DOHH2 (cell line): ENCODE results near the gene LRRC40.

Experiments
- H3F3A ChIP-seq: fragments of 200-600 bp; sonication (generic), shearing (Covaris generic); 2 replicates; pipeline ENCODE4 v1.6.0; 2016; ENCODE audit warnings: antibody characterized with exemption, mild to moderate bottlenecking; ENCODE audit not compliant: control insufficient read depth, insufficient read depth
- H3K27ac ChIP-seq: fragments of 200-600 bp; sonication (generic); 2 replicates; pipeline ENCODE4 v1.5.1; 2014; ENCODE audit warnings: low read depth, mild to moderate bottlenecking, low read length, moderate library complexity
- H3K27me3 ChIP-seq: fragments of 200-600 bp; sonication (generic); 2 replicates; pipeline ENCODE4 v1.6.1; 2014; ENCODE audit warnings: mild to moderate bottlenecking, low read length, mixed read lengths; ENCODE audit not compliant: control insufficient read depth
- H3K36me3 ChIP-seq: fragments of 200-600 bp; sonication (generic); 2 replicates; pipeline ENCODE4 v1.6.1; 2014; ENCODE audit warnings: mild to moderate bottlenecking, low read length, moderate library complexity, mixed read lengths; ENCODE audit not compliant: control insufficient read depth
- H3K4me1 ChIP-seq: fragments of 200-600 bp; sonication (generic); 2 replicates; pipeline ENCODE4 v1.6.1; 2014; ENCODE audit warnings: mild to moderate bottlenecking, low read length, mixed read lengths; ENCODE audit not compliant: control insufficient read depth
- H3K4me2 ChIP-seq: fragments of 200-600 bp; sonication (generic); 2 replicates; pipeline ENCODE4 v1.6.0; 2014; ENCODE audit warnings: mild to moderate bottlenecking, low read length, moderate library complexity
- H3K4me3 ChIP-seq: fragments of 200-600 bp; sonication (generic); 2 replicates; pipeline ENCODE4 v1.5.1; 2014; ENCODE audit warnings: mild to moderate bottlenecking, low read length, mixed read lengths
- H3K79me2 ChIP-seq: fragments of 200-600 bp; sonication (generic); 2 replicates; pipeline ENCODE4 v1.6.1; 2014; ENCODE audit warnings: mild to moderate bottlenecking, low read length, mixed read lengths; ENCODE audit not compliant: control insufficient read depth
- H3K9me2 ChIP-seq: fragments of 200-600 bp; sonication (generic); replicated peaks from 2 replicates; pipeline ENCODE4 v1.6.1; 2014; ENCODE audit warnings: mild to moderate bottlenecking, low read length, mixed read lengths; ENCODE audit not compliant: control insufficient read depth
- H3K9me3 ChIP-seq: fragments of 200-600 bp; sonication (generic); 2 replicates; pipeline ENCODE4 v1.6.1; 2014; ENCODE audit warnings: antibody characterized with exemption, low read length, mixed read lengths; ENCODE audit not compliant: control insufficient read depth, insufficient read depth
- H4K20me1 ChIP-seq: fragments of 200-600 bp; sonication (generic); 2 replicates; pipeline ENCODE4 v1.6.0; 2014; ENCODE audit warnings: low read depth, mild to moderate bottlenecking, antibody characterized with exemption, low read length, moderate library complexity; ENCODE audit not compliant: control insufficient read depth, insufficient read depth
- EZH2phosphoT487 ChIP-seq: fragments of 200-600 bp; sonication (generic); IDR thresholded peaks from 2 replicates; pipeline ENCODE4 v1.6.1; 2017; ENCODE audit warnings: borderline replicate concordance, mild to moderate bottlenecking, antibody characterized with exemption, low read length, moderate library complexity, mixed read lengths
- TF ChIP-seq, protein P1 (sequence below): fragments of 200-600 bp; sonication (generic); IDR thresholded peaks from one replicate; pipeline ENCODE4 v1.5.1; 2014; ENCODE audit warnings: antibody characterized with exemption, mild to moderate bottlenecking, low read depth, low read length; ENCODE audit not compliant: poor library complexity, severe bottlenecking

Gene LRRC40

GRCh38 chr1:70222716-70223235 is 17.4 kb upstream of the LRRC40 start:
- no peaks in the 10 kb centered on the region for H3K9me2 ChIP-seq
- H3K27ac ChIP-seq: peak overlapping the region; percentile 86
- TF ChIP-seq, protein P1, sequence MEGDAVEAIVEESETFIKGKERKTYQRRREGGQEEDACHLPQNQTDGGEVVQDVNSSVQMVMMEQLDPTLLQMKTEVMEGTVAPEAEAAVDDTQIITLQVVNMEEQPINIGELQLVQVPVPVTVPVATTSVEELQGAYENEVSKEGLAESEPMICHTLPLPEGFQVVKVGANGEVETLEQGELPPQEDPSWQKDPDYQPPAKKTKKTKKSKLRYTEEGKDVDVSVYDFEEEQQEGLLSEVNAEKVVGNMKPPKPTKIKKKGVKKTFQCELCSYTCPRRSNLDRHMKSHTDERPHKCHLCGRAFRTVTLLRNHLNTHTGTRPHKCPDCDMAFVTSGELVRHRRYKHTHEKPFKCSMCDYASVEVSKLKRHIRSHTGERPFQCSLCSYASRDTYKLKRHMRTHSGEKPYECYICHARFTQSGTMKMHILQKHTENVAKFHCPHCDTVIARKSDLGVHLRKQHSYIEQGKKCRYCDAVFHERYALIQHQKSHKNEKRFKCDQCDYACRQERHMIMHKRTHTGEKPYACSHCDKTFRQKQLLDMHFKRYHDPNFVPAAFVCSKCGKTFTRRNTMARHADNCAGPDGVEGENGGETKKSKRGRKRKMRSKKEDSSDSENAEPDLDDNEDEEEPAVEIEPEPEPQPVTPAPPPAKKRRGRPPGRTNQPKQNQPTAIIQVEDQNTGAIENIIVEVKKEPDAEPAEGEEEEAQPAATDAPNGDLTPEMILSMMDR: no peak
- no peak for TF ChIP-seq EZH2phosphoT487
- H3K9me3 ChIP-seq: no peaks in the 10 kb centered on the region
- H3K36me3 ChIP-seq: peaks cover 62% of the 10 kb centered on the region
- H3K4me1 ChIP-seq: peaks cover 51% of the 10 kb centered on the region
- H3K79me2 ChIP-seq: peaks cover 97% of the 10 kb centered on the region
- H3F3A ChIP-seq: peaks cover 17% of the 10 kb centered on the region
- H3K27me3 ChIP-seq: no peaks in the 10 kb centered on the region
- H4K20me1 ChIP-seq: peaks cover 42% of the 10 kb centered on the region
- H3K4me3 ChIP-seq: peak overlapping the region; percentile 87
- peak overlapping the region; percentile 58 for H3K4me2 ChIP-seq

DNA sequence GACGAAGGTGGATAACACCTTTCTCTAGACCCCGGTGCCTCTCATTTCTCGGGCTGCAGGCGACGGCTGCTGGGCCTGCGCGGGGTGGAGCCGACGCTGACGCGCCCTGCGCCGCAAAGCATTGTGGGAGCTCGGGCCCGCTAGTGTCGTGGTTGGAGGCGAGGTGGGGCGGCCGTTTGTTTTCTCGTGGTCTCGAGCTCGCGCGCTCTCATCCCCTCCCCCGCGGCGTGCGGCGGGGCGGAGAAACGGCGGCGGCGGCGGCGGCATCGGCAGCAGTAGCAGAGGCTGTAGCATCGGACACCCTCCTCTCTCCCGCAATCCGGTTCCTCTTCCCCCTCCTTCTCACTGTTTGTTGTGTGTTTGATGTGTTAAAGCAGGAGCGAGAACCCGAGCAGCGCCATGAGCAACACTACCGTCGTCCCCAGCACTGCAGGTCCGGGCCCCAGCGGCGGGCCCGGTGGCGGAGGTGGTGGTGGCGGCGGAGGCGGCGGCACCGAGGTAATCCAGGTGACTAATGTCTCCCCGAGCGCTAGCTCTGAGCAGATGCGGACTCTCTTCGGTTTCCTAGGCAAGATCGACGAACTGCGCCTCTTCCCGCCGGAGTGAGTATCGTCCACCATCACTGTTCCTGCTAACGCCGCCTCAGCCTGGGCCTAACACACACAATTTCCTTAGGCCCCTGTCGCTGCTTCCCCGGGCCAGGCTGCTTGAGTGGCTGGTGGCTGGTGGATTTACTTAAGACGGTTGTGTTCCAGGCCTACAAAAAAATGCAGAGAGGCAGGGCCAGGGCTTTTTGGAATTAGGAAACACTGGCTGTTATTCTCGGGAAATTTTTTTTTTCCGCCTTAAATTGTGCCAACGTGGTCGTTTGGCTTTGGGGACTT is 16.1 kb upstream of the LRRC40 start, which contains the start of gene SRSF11:
SRSF11 (plus strand) TSS at position 143 of the 884 bp plus-strand sequence; CDS start at position 400, 257 bp downstream.
- no peaks in the 10 kb centered on the region for H3K27me3 ChIP-seq
- peaks cover 34% of the 10 kb centered on the region for H4K20me1 ChIP-seq
- peaks cover 54% of the 10 kb centered on the region for H3K36me3 ChIP-seq

GRCh38 chr1:70220517-70221237 is 15.3 kb upstream of the LRRC40 start:
- peak overlapping the region; percentile 58 for H3K4me2 ChIP-seq
- H3K36me3 ChIP-seq: peaks cover 53% of the 10 kb centered on the region
- TF ChIP-seq EZH2phosphoT487: no peak
- TF ChIP-seq, protein P1: no peak
- no peaks in the 10 kb centered on the region for H3K9me3 ChIP-seq
- H3K27ac ChIP-seq: peak overlapping the region; percentile 86
- H4K20me1 ChIP-seq: peaks cover 32% of the 10 kb centered on the region
- H3F3A ChIP-seq: peaks cover 17% of the 10 kb centered on the region
- no peaks in the 10 kb centered on the region for H3K27me3 ChIP-seq
- H3K4me1 ChIP-seq: peaks cover 47% of the 10 kb centered on the region
- H3K9me2 ChIP-seq: no peaks in the 10 kb centered on the region
- H3K79me2 ChIP-seq: peaks cover 97% of the 10 kb centered on the region
- H3K4me3 ChIP-seq: peak overlapping the region; percentile 87

More for the DNA sequence above, 16.1 kb upstream of the LRRC40 start, which contains the start of gene SRSF11:
- no peaks in the 10 kb centered on the region for H3K9me2 ChIP-seq
- H3K9me3 ChIP-seq: no peaks in the 10 kb centered on the region
- peaks cover 97% of the 10 kb centered on the region for H3K79me2 ChIP-seq
- TF ChIP-seq, protein P1: peak; percentile 39
- TF ChIP-seq EZH2phosphoT487: no peak
- peak within 1 kb of the TSS; percentile 58 for H3K4me2 ChIP-seq
- H3F3A ChIP-seq: peaks cover 17% of the 10 kb centered on the region
- H3K4me3 ChIP-seq: peak within 1 kb of the TSS; percentile 87
- H3K4me1 ChIP-seq: peaks cover 47% of the 10 kb centered on the region
- H3K27ac ChIP-seq: peak within 1 kb of the TSS; percentile 86
